Measurements from ENCODE around the gene TNIK. TPM values are rescaled to one million over a fixed set of nuclear protein-coding genes. Genes with fewer than 3 reads are reported as not detected.

The TNIK gene
- total RNA-seq, 2 experiments from 2014 or later, result 55.2 to 56.9 TPM

DNA sequence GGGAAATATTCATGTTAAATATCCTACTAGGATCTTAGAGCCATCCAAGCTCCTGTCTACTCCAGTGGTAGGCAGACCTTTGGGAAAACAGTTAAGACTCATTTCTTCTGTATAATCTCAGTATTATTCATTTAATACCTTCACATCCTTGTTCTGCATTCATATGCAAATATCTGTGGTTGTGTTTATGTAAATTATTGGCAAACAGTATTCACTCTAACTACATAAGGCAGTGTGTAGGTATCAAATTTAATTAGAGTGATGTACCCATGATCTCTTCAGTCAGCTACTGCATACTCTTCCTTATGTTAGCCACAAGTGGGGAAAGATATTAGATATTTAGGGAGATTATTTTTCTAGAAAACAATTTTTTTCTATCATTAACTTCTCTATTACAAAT is 232.8 kb downstream of the TNIK start:
- no peak for DNase-seq
- H3K4me3 Mint-ChIP-seq, result no peak overlapping the region
- peaks cover 46% of the 10 kb centered on the region for H3K4me1 Mint-ChIP-seq
- H3K9me3 Mint-ChIP-seq, result peaks cover 17% of the 10 kb centered on the region
- ChIA-PET CTCF (no interaction called here), POLR2A (no interaction called here)
- no peak overlapping the region for H3K27ac Mint-ChIP-seq
- peaks cover 47% of the 10 kb centered on the region for H3K36me3 Mint-ChIP-seq (ENCODE audit: low read depth)
- no peaks in the 10 kb centered on the region for H3K27me3 Mint-ChIP-seq

DNA sequence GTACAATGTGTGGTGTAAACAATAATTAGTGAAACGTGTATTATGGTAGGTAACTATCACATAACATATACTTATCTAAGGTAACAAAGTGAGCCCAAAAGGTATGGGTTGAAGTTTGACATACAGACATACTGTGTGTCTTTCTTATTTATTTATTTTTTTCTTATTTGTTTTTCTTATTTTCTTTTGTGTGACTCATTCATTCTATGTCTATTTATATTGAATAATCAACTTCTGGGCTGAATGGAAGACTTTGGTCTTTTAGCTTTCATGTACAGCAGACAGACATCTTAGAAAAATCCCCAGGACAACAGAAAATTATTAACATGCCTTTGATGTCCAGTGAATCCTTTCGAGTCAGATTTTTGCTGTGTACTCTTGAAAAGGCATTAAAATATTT is 233.4 kb downstream of the TNIK start:
- Mint-ChIP-seq H3K4me3 (no peak overlapping the region), H3K27me3 (no peaks in the 10 kb centered on the region), H3K4me1 (peaks cover 46% of the 10 kb centered on the region), H3K9me3 (peaks cover 17% of the 10 kb centered on the region), H3K36me3 (ENCODE audit: low read depth) (peaks cover 47% of the 10 kb centered on the region), H3K27ac (no peak overlapping the region)
- CTCF ChIA-PET, result no interaction called here
- POLR2A ChIA-PET, result no interaction called here
- DNase-seq, result no peak

DNA sequence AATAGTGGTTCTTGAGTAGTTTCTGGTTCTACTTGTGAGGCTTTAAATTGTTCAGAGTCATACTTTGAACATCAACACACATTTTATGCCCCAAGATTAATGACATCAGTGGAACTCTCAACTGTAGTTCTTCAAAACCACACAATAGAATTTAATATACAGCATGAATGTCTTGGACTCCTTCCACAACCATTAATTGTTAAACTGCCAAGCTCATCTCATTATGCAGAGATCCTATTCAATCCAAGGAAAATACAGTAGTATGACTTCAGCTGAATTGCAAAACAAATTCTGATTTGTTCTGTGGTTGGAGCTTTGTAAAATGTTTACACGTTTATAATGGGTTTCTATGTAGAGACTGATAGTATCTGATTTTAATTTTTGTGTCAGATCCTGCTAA is 234.5 kb downstream of the TNIK start:
- DNase-seq, result no peak
- H3K36me3 Mint-ChIP-seq (ENCODE audit: low read depth), result peaks cover 51% of the 10 kb centered on the region
- H3K27ac Mint-ChIP-seq, result peak overlapping the region; percentile 10
- no peak overlapping the region for H3K4me3 Mint-ChIP-seq
- peaks cover 16% of the 10 kb centered on the region for H3K9me3 Mint-ChIP-seq
- CTCF ChIA-PET, result no interaction called here
- no peaks in the 10 kb centered on the region for H3K27me3 Mint-ChIP-seq
- POLR2A ChIA-PET, result no interaction called here
- H3K4me1 Mint-ChIP-seq, result peaks cover 39% of the 10 kb centered on the region

DNA sequence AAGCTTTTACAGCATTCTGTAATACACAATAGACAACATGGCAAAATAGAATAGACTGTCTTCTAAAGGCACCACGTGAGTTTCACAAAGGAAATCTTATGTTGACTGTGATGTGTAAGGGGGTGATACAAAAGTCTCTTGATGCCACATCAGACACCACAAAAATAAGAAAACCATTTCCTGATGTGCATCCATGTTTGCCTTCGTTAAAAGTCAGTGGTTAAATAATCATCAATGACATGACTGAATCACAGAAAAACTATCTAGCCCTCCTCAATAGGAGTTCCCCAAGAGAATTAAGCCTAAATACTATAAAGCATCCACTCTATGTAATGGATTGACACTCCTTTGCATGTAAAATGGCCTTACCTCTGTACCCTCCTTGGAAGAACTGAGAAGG is 235.0 kb downstream of the TNIK start:
- no peak overlapping the region for H3K4me3 Mint-ChIP-seq
- peaks cover 51% of the 10 kb centered on the region for H3K36me3 Mint-ChIP-seq (ENCODE audit: low read depth)
- peak overlapping the region; percentile 10 for H3K27ac Mint-ChIP-seq
- peak; percentile 33 for DNase-seq
- ChIA-PET CTCF (no interaction called here), POLR2A (interaction anchor here (0.6 kb wide), 1 partner anchor 1361 kb away, joined by 3 read pairs; no protein-coding TSS in a partner anchor)
- H3K27me3 Mint-ChIP-seq, result no peaks in the 10 kb centered on the region
- H3K4me1 Mint-ChIP-seq, result peaks cover 36% of the 10 kb centered on the region
- H3K9me3 Mint-ChIP-seq, result peaks cover 13% of the 10 kb centered on the region

DNA sequence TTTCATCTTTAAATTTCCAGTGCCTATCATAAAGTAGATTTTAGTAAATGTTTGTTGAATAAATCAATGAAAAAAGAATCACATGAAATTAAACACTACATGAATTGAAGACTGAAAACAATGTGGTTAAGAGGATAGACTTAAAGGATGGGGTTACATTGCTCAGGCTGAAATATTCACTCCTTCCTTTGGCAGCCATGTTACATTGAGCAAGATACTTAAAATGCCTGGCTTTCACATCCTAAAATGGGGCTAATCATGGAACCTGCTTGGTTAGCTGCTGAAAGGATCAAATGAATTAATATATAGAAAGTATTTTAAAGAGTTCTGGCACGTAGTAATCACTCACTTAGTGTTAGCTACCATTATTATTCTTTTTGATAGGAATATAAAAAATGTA is 236.8 kb downstream of the TNIK start:
- Mint-ChIP-seq H3K27me3 (no peaks in the 10 kb centered on the region), H3K4me1 (peaks cover 28% of the 10 kb centered on the region), H3K4me3 (no peak overlapping the region), H3K9me3 (peaks cover 13% of the 10 kb centered on the region), H3K27ac (no peak overlapping the region), H3K36me3 (ENCODE audit: low read depth) (peaks cover 52% of the 10 kb centered on the region)
- ChIA-PET CTCF (interaction anchor here (0.6 to 1.0 kb wide), 2 partner anchors 17 to 208 kb away, joined by 3 read pairs; no protein-coding TSS in a partner anchor), POLR2A (no interaction called here)
- DNase-seq, result no peak

DNA sequence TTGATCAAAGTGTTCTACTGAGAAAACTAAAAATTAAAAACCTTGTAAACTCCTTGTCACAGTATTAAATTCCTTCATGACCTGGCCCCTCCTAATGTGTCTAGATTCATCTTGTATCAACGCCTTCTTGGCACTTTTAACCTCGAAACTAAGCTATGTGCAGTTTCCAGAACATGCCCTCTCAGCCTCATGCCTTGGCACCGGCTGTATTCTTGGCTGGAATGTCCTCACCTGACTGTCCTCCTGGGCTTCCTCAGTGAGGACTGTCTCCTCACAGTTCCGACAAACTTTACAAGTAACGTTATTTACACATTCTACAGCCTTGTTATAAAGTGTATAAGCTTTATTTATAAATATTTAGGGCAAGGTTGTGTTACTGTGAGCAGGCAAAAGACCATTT is 237.2 kb downstream of the TNIK start:
- ChIA-PET CTCF (no interaction called here), POLR2A (no interaction called here)
- H3K4me1 Mint-ChIP-seq, result peaks cover 29% of the 10 kb centered on the region
- no peak overlapping the region for H3K4me3 Mint-ChIP-seq
- H3K36me3 Mint-ChIP-seq (ENCODE audit: low read depth), result peaks cover 48% of the 10 kb centered on the region
- H3K9me3 Mint-ChIP-seq, result peaks cover 15% of the 10 kb centered on the region
- H3K27ac Mint-ChIP-seq, result no peak overlapping the region
- H3K27me3 Mint-ChIP-seq, result no peaks in the 10 kb centered on the region
- no peak for DNase-seq

DNA sequence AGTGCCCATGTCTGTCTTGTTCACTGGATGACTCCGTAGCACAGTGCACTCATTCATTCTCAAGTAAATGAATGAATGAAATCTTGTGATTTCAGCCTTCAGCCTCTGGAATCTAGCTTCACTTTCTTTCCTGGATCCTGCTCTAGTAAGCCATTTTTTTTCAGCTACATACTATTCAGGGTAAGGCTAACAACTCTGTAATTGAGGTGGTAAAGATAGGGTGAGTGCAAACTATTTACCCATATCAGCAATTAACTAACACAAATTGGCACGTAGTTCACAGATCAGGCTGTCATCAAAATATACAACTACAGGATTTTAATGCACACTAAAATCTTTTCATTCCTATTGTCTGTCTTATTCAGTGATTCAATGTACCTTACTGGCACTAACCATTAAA is 238.6 kb downstream of the TNIK start:
- Mint-ChIP-seq H3K27ac (no peak overlapping the region), H3K9me3 (peaks cover 13% of the 10 kb centered on the region), H3K36me3 (ENCODE audit: low read depth) (peaks cover 40% of the 10 kb centered on the region), H3K4me3 (no peak overlapping the region), H3K27me3 (no peaks in the 10 kb centered on the region), H3K4me1 (peaks cover 31% of the 10 kb centered on the region)
- DNase-seq, result no peak
- CTCF ChIA-PET, result interaction anchor here (0.6 kb wide), 1 partner anchor 353 kb away, joined by 4 read pairs; no protein-coding TSS in a partner anchor
- POLR2A ChIA-PET, result no interaction called here

DNA sequence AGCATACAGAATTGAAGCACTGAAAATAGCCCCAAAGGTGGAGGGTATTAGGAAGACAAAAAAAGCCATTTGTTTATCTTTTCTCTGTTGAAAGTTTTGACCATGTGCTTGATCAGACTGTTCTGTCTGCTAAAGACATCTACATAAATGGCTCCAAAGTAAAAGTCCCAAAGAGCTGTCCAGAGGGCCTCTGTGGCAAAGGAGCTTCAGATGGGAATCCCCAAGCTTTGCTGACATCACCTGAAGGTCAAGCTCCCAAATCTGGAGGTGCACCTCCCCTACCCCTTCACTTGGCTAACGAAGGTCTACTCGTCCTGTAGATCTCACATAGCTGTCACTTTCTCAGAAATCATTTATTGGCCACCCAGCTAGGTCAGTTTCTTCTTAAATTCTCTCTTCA is 239.1 kb downstream of the TNIK start:
- H3K36me3 Mint-ChIP-seq (ENCODE audit: low read depth), result peaks cover 37% of the 10 kb centered on the region
- peaks cover 10% of the 10 kb centered on the region for H3K9me3 Mint-ChIP-seq
- H3K4me3 Mint-ChIP-seq, result no peak overlapping the region
- no peak overlapping the region for H3K27ac Mint-ChIP-seq
- POLR2A ChIA-PET, result no interaction called here
- CTCF ChIA-PET, result no interaction called here
- DNase-seq, result no peak
- peaks cover 28% of the 10 kb centered on the region for H3K4me1 Mint-ChIP-seq
- no peaks in the 10 kb centered on the region for H3K27me3 Mint-ChIP-seq

DNA sequence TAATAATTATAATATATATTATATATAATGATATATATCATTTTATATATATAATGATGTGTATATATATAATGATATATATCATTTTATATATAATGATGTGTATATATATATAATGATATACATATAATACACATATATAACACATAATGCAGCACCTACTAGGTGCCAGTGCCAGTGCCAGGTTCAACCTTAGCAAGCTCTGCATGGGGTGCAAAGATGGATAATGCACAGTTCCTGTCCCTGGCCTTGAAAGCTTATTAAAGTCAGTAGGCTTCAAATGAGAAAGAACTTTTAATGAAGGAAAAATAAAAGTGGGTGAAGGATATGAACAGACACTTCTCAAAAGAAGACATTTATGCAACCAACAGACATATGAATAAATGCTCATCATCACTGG is 240.9 kb downstream of the TNIK start:
- no peak overlapping the region for H3K27ac Mint-ChIP-seq
- H3K4me3 Mint-ChIP-seq, result no peak overlapping the region
- peaks cover 20% of the 10 kb centered on the region for H3K36me3 Mint-ChIP-seq (ENCODE audit: low read depth)
- POLR2A ChIA-PET, result no interaction called here
- H3K27me3 Mint-ChIP-seq, result no peaks in the 10 kb centered on the region
- peaks cover 11% of the 10 kb centered on the region for H3K4me1 Mint-ChIP-seq
- CTCF ChIA-PET, result no interaction called here
- peaks cover 2% of the 10 kb centered on the region for H3K9me3 Mint-ChIP-seq
- DNase-seq, result peak; percentile 14

DNA sequence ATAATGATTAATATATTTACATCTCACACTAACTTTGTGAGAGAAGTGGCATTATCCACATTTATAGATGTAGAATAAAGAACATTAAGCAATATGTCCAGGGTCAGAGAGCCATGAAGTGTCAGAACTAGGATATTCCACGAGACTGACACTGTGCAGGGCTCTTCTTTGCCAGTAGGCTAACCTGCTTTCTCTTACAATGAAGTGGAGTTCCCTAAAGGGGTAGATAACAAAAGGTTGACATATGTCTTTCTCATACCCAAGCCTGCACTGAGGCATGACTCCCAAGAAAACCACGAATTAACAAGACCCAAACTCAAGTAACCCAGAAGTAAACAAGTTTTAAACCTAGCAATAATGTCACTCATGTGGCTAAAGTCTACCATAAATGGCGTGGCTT is 242.1 kb downstream of the TNIK start:
- H3K27me3 Mint-ChIP-seq, result no peaks in the 10 kb centered on the region
- no peak overlapping the region for H3K27ac Mint-ChIP-seq
- ChIA-PET CTCF (no interaction called here), POLR2A (no interaction called here)
- H3K4me3 Mint-ChIP-seq, result no peak overlapping the region
- DNase-seq, result no peak
- peaks cover 5% of the 10 kb centered on the region for H3K4me1 Mint-ChIP-seq
- H3K9me3 Mint-ChIP-seq, result peaks cover 2% of the 10 kb centered on the region
- peaks cover 14% of the 10 kb centered on the region for H3K36me3 Mint-ChIP-seq (ENCODE audit: low read depth)

DNA sequence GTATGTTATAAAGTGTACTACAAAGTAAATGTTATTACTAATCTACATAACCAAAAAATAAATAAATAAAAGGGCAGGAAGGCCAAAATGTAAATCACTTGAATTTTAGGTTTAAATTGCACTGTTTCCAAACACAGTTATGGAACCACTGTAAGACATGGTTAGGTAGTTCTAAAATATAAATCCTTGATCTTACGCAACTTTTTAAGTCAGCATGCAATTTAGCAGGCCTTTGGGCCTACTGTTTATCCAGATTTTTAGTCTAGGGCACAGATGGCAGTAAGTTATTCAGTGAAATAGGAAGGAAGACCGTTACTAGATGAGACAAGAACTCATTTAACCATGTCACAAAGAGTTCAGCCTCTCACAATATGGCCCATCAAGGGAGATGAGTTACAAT is 246.3 kb downstream of the TNIK start:
- Mint-ChIP-seq H3K9me3 (peaks cover 2% of the 10 kb centered on the region), H3K36me3 (ENCODE audit: low read depth) (peaks cover 17% of the 10 kb centered on the region), H3K27me3 (no peaks in the 10 kb centered on the region), H3K4me3 (no peak overlapping the region), H3K4me1 (peaks cover 5% of the 10 kb centered on the region), H3K27ac (no peak overlapping the region)
- POLR2A ChIA-PET, result no interaction called here
- CTCF ChIA-PET, result no interaction called here
- DNase-seq, result no peak

DNA sequence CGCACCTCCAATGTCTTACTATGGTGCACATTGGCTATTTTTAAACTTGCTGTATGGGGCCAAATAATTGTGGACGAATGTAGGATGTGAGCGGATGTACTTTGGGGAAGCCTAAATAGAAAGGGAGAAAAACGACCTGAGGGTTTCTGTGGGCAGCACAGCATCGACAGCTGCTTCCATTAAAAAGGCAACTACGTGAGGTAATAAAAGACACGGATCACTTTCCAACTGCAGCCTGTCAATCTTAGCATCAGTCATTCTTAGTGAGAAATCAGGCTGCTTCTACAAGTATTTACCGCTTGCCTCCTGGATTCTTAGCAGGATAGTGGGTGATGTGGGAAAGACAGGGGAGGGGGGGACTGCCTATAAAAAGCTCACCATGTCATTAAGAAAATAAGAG is 247.0 kb downstream of the TNIK start:
- H3K27ac Mint-ChIP-seq, result no peak overlapping the region
- no peak overlapping the region for H3K4me3 Mint-ChIP-seq
- peaks cover 4% of the 10 kb centered on the region for H3K4me1 Mint-ChIP-seq
- peaks cover 17% of the 10 kb centered on the region for H3K36me3 Mint-ChIP-seq (ENCODE audit: low read depth)
- no peaks in the 10 kb centered on the region for H3K27me3 Mint-ChIP-seq
- ChIA-PET POLR2A (no interaction called here), CTCF (no interaction called here)
- peaks cover 1% of the 10 kb centered on the region for H3K9me3 Mint-ChIP-seq
- DNase-seq, result no peak

DNA sequence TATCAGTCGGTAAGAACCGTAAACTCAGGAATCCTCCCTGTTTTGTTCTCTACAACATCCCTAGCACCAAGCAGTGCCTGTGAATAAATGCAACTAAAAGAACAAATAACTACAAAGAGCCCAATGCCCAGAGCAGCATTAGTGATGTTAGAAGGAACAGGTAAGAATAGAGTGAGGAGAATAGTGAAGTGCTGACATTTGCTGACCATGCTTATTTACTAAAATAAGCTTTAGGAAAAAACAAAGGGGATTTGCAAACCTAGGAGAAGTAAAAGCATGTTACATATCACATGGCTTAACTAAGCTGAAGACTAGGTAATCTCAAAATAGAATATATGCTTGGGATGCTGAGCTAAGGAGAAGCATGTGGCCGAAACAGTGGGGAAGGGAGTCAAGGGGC is 247.6 kb downstream of the TNIK start:
- Mint-ChIP-seq H3K27ac (no peak overlapping the region), H3K4me3 (no peak overlapping the region), H3K27me3 (no peaks in the 10 kb centered on the region), H3K36me3 (ENCODE audit: low read depth) (peaks cover 20% of the 10 kb centered on the region), H3K4me1 (peaks cover 2% of the 10 kb centered on the region), H3K9me3 (no peaks in the 10 kb centered on the region)
- no peak for DNase-seq
- POLR2A ChIA-PET, result no interaction called here
- CTCF ChIA-PET, result no interaction called here

DNA sequence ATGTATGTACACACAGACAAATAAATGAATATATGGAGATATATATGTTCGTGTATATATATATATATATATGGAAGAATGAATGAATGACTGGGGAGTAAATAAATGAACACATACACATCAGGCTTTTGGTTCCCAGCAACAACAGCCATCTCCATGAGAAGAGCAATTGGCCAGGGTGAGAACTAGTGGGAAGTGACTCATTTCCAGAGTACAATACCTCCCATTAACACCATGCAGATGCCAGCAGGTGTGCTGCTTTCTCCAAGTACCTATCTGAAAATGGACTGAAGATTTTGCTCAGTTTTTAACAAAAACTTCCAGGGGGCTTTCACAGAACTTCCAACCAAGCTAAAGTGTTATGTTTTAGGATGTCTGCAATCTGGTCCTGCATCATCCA is 253.9 kb downstream of the TNIK start:
- Mint-ChIP-seq H3K9me3 (peaks cover 8% of the 10 kb centered on the region), H3K36me3 (ENCODE audit: low read depth) (peaks cover 56% of the 10 kb centered on the region), H3K4me1 (peaks cover 7% of the 10 kb centered on the region), H3K27ac (no peak overlapping the region), H3K27me3 (no peaks in the 10 kb centered on the region), H3K4me3 (no peak overlapping the region)
- ChIA-PET CTCF (interaction anchor here (0.5 to 1.7 kb wide), 3 partner anchors 17 to 1089 kb away, joined by 3 to 5 read pairs (median 3); no protein-coding TSS in a partner anchor), POLR2A (no interaction called here)
- no peak for DNase-seq
